ENCODE results near the gene BRD3.

GRCh38 chr9:134058716-134059115 lies 9.1 kb downstream of the BRD3 start:
- TF ChIP-seq ELK1 (IDR thresholded peaks at IDR 0.05; ENCODE audit: low read depth, low read length) (no peak), POLR2AphosphoS2 (conservative IDR thresholded peaks at IDR 0.05; ENCODE audit: low read length) (no peak), CTCF (IDR thresholded peaks at IDR 0.05) (no peak), POLR2A (IDR thresholded peaks at IDR 0.05; ENCODE audit: low read length) (no peak), MAX (IDR thresholded peaks at IDR 0.05) (no peak), SMC3 (IDR thresholded peaks at IDR 0.05) (no peak), RAD21 (conservative IDR thresholded peaks at IDR 0.05 in 1 of 2, IDR thresholded peaks at IDR 0.05 in 1 of 2) (no peak), CHD2 (IDR thresholded peaks at IDR 0.05; ENCODE audit: low read length, partially characterized antibody) (no peak), EHF (CRISPR knock-in tag; IDR thresholded peaks at IDR 0.05) (no peak), HMGXB4 (CRISPR knock-in tag; IDR thresholded peaks at IDR 0.05; ENCODE audit: borderline replicate concordance) (no peak), RCOR1 (IDR thresholded peaks at IDR 0.05; ENCODE audit: low read depth, low read length) (no peak), TP53 (CRISPR knock-in tag; IDR thresholded peaks at IDR 0.05) (no peak), EP300 (IDR thresholded peaks at IDR 0.05) (no peak), USF2 (IDR thresholded peaks at IDR 0.05) (no peak)

Data from A549 (cell line).